ENCODE results near the gene PROX1. TPM values are rescaled to one million over a fixed set of nuclear protein-coding genes. Genes with fewer than 3 reads are reported as not detected.

Gene PROX1, protein sequence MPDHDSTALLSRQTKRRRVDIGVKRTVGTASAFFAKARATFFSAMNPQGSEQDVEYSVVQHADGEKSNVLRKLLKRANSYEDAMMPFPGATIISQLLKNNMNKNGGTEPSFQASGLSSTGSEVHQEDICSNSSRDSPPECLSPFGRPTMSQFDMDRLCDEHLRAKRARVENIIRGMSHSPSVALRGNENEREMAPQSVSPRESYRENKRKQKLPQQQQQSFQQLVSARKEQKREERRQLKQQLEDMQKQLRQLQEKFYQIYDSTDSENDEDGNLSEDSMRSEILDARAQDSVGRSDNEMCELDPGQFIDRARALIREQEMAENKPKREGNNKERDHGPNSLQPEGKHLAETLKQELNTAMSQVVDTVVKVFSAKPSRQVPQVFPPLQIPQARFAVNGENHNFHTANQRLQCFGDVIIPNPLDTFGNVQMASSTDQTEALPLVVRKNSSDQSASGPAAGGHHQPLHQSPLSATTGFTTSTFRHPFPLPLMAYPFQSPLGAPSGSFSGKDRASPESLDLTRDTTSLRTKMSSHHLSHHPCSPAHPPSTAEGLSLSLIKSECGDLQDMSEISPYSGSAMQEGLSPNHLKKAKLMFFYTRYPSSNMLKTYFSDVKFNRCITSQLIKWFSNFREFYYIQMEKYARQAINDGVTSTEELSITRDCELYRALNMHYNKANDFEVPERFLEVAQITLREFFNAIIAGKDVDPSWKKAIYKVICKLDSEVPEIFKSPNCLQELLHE
- under 0.01 and 0.51 TPM in 2 replicates for total RNA-seq

GRCh38 chr1:213987927-213988506 is at the start of gene PROX1:
Gene PROX1, plus strand, starts transcription at chr1:213987973. Its CDS starts 8,563 bp downstream, at chr1:213996536.

